ENCODE data around the gene RNGTT.

- no peak for TF ChIP-seq POLR2A (IDR thresholded peaks at IDR 0.05)
- TF ChIP-seq CTCF (IDR thresholded peaks at IDR 0.05) = no peak
Measured at GRCh38 chr6:88804701-88805100, 158.7 kb downstream of the RNGTT start.
